HG02938 (cell line): ENCODE measurements around the gene C3orf20.
"Not testable (repeated sequence)": the region's sequence is repeated elsewhere in the genome, so short reads cannot be mapped to it uniquely, and the experiment has no call there.

Source experiments
- ATAC-seq: cut with Tn5 transposase; IDR thresholded peaks from one replicate; pipeline ENCODE4 v1.9.1; 2021; ENCODE audit warnings: mild to moderate bottlenecking, moderate library complexity; ENCODE audit not compliant: unreplicated experiment

The C3orf20 gene

GRCh38 chr3:14752979-14753378 is 78.0 kb downstream of the C3orf20 start:
- ATAC-seq, result not testable (repeated sequence)

- ATAC-seq, result no peak
Observed at GRCh38 chr3:14757153-14757700, 82.3 kb downstream of the C3orf20 start.

- ATAC-seq, result no peak
Observed at GRCh38 chr3:14758297-14758696, 83.4 kb downstream of the C3orf20 start.

- no peak for ATAC-seq
Observed at GRCh38 chr3:14758959-14759358, 84.0 kb downstream of the C3orf20 start.

GRCh38 chr3:14760185-14760584 is 85.2 kb downstream of the C3orf20 start:
- ATAC-seq, result no peak

GRCh38 chr3:14761121-14761672 is 86.3 kb downstream of the C3orf20 start:
- ATAC-seq, result no peak

GRCh38 chr3:14761866-14762265 is 86.9 kb downstream of the C3orf20 start:
- ATAC-seq, result no peak

GRCh38 chr3:14762701-14763100 is 87.8 kb downstream of the C3orf20 start:
- ATAC-seq, result no peak

GRCh38 chr3:14764331-14765059 is 89.6 kb downstream of the C3orf20 start:
- ATAC-seq, result no peak

- ATAC-seq, result no peak
Observed at GRCh38 chr3:14765060-14765400, 90.1 kb downstream of the C3orf20 start.

GRCh38 chr3:14765576-14766427 is 90.9 kb downstream of the C3orf20 start:
- ATAC-seq, result no peak

GRCh38 chr3:14766428-14767244 is 91.7 kb downstream of the C3orf20 start:
- ATAC-seq, result no peak

GRCh38 chr3:14767245-14768051 is 92.5 kb downstream of the C3orf20 start:
- no peak for ATAC-seq

- no peak for ATAC-seq
Observed at GRCh38 chr3:14768182-14768790, 93.3 kb downstream of the C3orf20 start.

GRCh38 chr3:14768881-14769280 is 93.9 kb downstream of the C3orf20 start:
- no peak for ATAC-seq

GRCh38 chr3:14769544-14770325 is 94.8 kb downstream of the C3orf20 start:
- ATAC-seq, result no peak

GRCh38 chr3:14770591-14770990 is 95.7 kb downstream of the C3orf20 start:
- ATAC-seq, result no peak

GRCh38 chr3:14771593-14772497 is 96.9 kb downstream of the C3orf20 start:
- ATAC-seq, result no peak
